T47D (cell line): ENCODE data around the gene GPR62.

Experiments used
- DNase-seq, 2 experiments: peaks; one replicate each; pipeline versions ENCODE4 v3.0.0 to v3.0.0-alpha.2; 2011 to 2012; ENCODE audit warnings: low read depth in 1 of 2, low spot score in 1 of 2
- JUND ChIP-seq: IDR thresholded peaks from 2 replicates; pipeline ENCODE4 v1.6.1; 2012; ENCODE audit warnings: low read depth
- in situ Hi-C: cut with HindIII; loops from 2 replicates; pipeline ENCODE4 v1.10.0; 2016; ENCODE audit warnings: low sequenced_read_pairs, low pct_unique_long_range_greater_than_20kb

GPR62 gene

GRCh38 chr3:51998774-51999173, 43.6 kb downstream of the GPR62 start:
- no peak for DNase-seq
- in situ Hi-C loops: no loop called here
- no peak for TF ChIP-seq JUND

GRCh38 chr3:51999846-52000245, 44.7 kb downstream of the GPR62 start:
- no peak for DNase-seq
- in situ Hi-C loops: no loop called here
- no peak for TF ChIP-seq JUND

- in situ Hi-C loops: no loop called here
- peak; percentile 54 to 71 for DNase-seq
- TF ChIP-seq JUND: no peak
Observed at GRCh38 chr3:52001443-52001974, 46.3 kb downstream of the GPR62 start.

- TF ChIP-seq JUND: no peak
- in situ Hi-C loops: no loop called here
- DNase-seq: no peak
Observed at GRCh38 chr3:52002748-52003147, 47.6 kb downstream of the GPR62 start.

- in situ Hi-C loops: no loop called here
- no peak for DNase-seq
- TF ChIP-seq JUND: no peak
Observed at GRCh38 chr3:52004163-52004787, 49.1 kb downstream of the GPR62 start.

GRCh38 chr3:52004906-52005395, 49.8 kb downstream of the GPR62 start:
- no peak for DNase-seq
- in situ Hi-C loops: no loop called here
- TF ChIP-seq JUND: no peak

GRCh38 chr3:52005571-52005986, 50.4 kb downstream of the GPR62 start:
- TF ChIP-seq JUND: no peak
- DNase-seq: no peak
- in situ Hi-C loops: no loop called here

- DNase-seq: no peak
- in situ Hi-C loops: no loop called here
- no peak for TF ChIP-seq JUND
Observed at GRCh38 chr3:52006017-52006819, 51.0 kb downstream of the GPR62 start.

- no peak for TF ChIP-seq JUND
- in situ Hi-C loops: no loop called here
- no peak for DNase-seq
Observed at GRCh38 chr3:52006820-52007133, 51.6 kb downstream of the GPR62 start.
